ENCODE data around the gene TRHDE. TPM values are rescaled to one million over a fixed set of nuclear protein-coding genes. Genes with fewer than 3 reads are reported as not detected.

The TRHDE gene
- total and polyA plus RNA-seq, 2 of the 13 experiments (the other 11 are each of a cell fraction or from before 2014, with no cell fraction given), result not detected

- 0% methylated on average over 3 of the region's 3 CpGs for WGBS (ENCODE audit: low lambda C conversion rate)
- FAIRE-seq, result no peak
- H3K4me1 ChIP-seq (ENCODE audit: insufficient read depth, low read length), result no peaks in the 10 kb centered on the region
- no peak for ATAC-seq
- H3K4me3 ChIP-seq (replicated peaks in 1 of 3; ENCODE audit: insufficient read depth in 1 of 3, low read depth in 2 of 3, low read length in 3 of 3), result no peak overlapping the region
- DNase-seq (ENCODE audit: low spot score), result no peak
- H3K36me3 ChIP-seq (replicated peaks in 1 of 2; ENCODE audit: control insufficient read depth in 1 of 2, insufficient read depth in 2 of 2, low read length in 2 of 2), result no peaks in the 10 kb centered on the region
- H3K9me3 ChIP-seq (ENCODE audit: low read length), result no peaks in the 10 kb centered on the region
- no peak overlapping the region for H2AFZ ChIP-seq (ENCODE audit: low read length)
- ChIA-PET POLR2A (no interaction called here), CTCF (ENCODE audit: low intra/inter-chr PET ratio, low total read pairs) (no interaction called here)
- no peaks in the 10 kb centered on the region for H4K20me1 ChIP-seq (ENCODE audit: insufficient read depth, low read length)
- no peaks in the 10 kb centered on the region for H3K79me2 ChIP-seq (ENCODE audit: insufficient read depth, low read length)
- H3K4me2 ChIP-seq (ENCODE audit: low read depth, low read length), result no peak overlapping the region
- intact Hi-C loops (cut with micrococcal nuclease; ENCODE audit: unreplicated experiment), result no loop called here
- H3K27ac ChIP-seq (ENCODE audit: extremely low read length, insufficient read depth, low read length), result no peak overlapping the region
- no peak overlapping the region for H3K9ac ChIP-seq (ENCODE audit: insufficient read depth, low read depth, low read length)
- TF ChIP-seq KMT2A (CRISPR knock-in tag; IDR thresholded peaks at IDR 0.05), result no peak
- TF ChIP-seq TFAP4 (IDR thresholded peaks at IDR 0.05; ENCODE audit: borderline replicate concordance, low read depth), result no peak
- TF ChIP-seq PTBP1 (IDR thresholded peaks at IDR 0.05; ENCODE audit: low read depth, low read length, poor library complexity, severe bottlenecking), result no peak
- H3K27me3 ChIP-seq (ENCODE audit: control insufficient read depth in 1 of 2, insufficient read depth in 2 of 2, low read length in 2 of 2), result no peaks in the 10 kb centered on the region
- no TSS peak for BruUV-seq (replicated peaks)
- in situ Hi-C loops (cut with HindIII; ENCODE audit: extremely low pct_ligation_motif_present, low pct_unique_long_range_greater_than_20kb), result no loop called here
Observed at GRCh38 chr12:72349491-72349890, 77.3 kb downstream of the TRHDE start.

- 71% methylated on average over 3 of the region's 3 CpGs for WGBS (ENCODE audit: low lambda C conversion rate)
- Histone ChIP-seq H3K79me2 (ENCODE audit: insufficient read depth, low read length) (no peaks in the 10 kb centered on the region), H2AFZ (ENCODE audit: low read length) (no peak overlapping the region), H3K9me3 (ENCODE audit: low read length) (no peaks in the 10 kb centered on the region), H3K27me3 (ENCODE audit: control insufficient read depth in 1 of 2, insufficient read depth in 2 of 2, low read length in 2 of 2) (no peaks in the 10 kb centered on the region), H3K36me3 (replicated peaks in 1 of 2; ENCODE audit: control insufficient read depth in 1 of 2, insufficient read depth in 2 of 2, low read length in 2 of 2) (no peaks in the 10 kb centered on the region), H4K20me1 (ENCODE audit: insufficient read depth, low read length) (no peaks in the 10 kb centered on the region), H3K4me3 (replicated peaks in 1 of 3; ENCODE audit: insufficient read depth in 1 of 3, low read depth in 2 of 3, low read length in 3 of 3) (no peak overlapping the region), H3K4me1 (ENCODE audit: insufficient read depth, low read length) (no peaks in the 10 kb centered on the region), H3K9ac (ENCODE audit: insufficient read depth, low read depth, low read length) (no peak overlapping the region), H3K27ac (ENCODE audit: extremely low read length, insufficient read depth, low read length) (no peak overlapping the region), H3K4me2 (ENCODE audit: low read depth, low read length) (no peak overlapping the region)
- in situ Hi-C loops (cut with HindIII; ENCODE audit: extremely low pct_ligation_motif_present, low pct_unique_long_range_greater_than_20kb), result no loop called here
- FAIRE-seq, result no peak
- intact Hi-C loops (cut with micrococcal nuclease; ENCODE audit: unreplicated experiment), result no loop called here
- TF ChIP-seq RELA (CRISPR knock-in tag; IDR thresholded peaks at IDR 0.05) (no peak), NR1H2 (CRISPR knock-in tag; IDR thresholded peaks at IDR 0.05; ENCODE audit: borderline replicate concordance, low read depth) (no peak), RBFOX2 (IDR thresholded peaks at IDR 0.05; ENCODE audit: low read depth, low read length) (no peak), SNAPC4 (CRISPR knock-in tag; IDR thresholded peaks at IDR 0.05) (no peak), ZNF644 (CRISPR knock-in tag; IDR thresholded peaks at IDR 0.05; ENCODE audit: low read depth) (no peak), ZBTB26 (CRISPR knock-in tag; IDR thresholded peaks at IDR 0.05; ENCODE audit: borderline replicate concordance) (no peak)
- DNase-seq (ENCODE audit: low spot score), result no peak
- ChIA-PET CTCF (ENCODE audit: low intra/inter-chr PET ratio, low total read pairs) (no interaction called here), POLR2A (no interaction called here)
- BruUV-seq (replicated peaks), result no TSS peak
- no peak for ATAC-seq
Observed at GRCh38 chr12:72359416-72359815, 87.2 kb downstream of the TRHDE start.
